ENCODE results near the gene KLHDC8A.

KLHDC8A gene

DNA sequence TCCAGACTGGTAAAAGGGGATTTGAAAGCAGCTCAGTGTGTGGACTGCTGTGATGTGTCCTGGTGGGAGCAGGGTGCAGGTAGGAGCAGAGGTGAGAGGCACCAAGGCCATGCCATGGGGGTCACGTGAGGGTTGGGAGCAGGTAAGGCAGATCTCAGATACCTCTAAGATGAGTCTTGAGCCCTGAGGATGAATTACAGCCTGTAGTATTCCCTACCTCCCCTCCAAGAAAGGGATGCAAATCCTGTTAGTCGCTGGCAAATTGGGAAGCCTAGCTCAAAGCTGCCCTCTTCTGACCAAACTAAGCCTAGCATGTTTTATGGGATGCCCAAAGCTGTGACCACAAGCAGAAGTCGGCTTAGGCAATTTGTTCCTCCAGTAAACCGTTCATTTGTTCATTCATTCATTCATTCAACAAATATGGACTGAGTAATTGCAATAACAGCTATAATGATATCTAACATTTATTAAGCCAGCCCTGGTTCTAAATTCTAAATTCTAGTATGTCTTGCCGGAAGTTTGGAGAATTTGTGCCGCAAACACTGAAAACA is 31.3 kb downstream of the KLHDC8A start:
- DNase-seq (ENCODE audit: low read depth) = no peak
- TF ChIP-seq, protein P1, sequence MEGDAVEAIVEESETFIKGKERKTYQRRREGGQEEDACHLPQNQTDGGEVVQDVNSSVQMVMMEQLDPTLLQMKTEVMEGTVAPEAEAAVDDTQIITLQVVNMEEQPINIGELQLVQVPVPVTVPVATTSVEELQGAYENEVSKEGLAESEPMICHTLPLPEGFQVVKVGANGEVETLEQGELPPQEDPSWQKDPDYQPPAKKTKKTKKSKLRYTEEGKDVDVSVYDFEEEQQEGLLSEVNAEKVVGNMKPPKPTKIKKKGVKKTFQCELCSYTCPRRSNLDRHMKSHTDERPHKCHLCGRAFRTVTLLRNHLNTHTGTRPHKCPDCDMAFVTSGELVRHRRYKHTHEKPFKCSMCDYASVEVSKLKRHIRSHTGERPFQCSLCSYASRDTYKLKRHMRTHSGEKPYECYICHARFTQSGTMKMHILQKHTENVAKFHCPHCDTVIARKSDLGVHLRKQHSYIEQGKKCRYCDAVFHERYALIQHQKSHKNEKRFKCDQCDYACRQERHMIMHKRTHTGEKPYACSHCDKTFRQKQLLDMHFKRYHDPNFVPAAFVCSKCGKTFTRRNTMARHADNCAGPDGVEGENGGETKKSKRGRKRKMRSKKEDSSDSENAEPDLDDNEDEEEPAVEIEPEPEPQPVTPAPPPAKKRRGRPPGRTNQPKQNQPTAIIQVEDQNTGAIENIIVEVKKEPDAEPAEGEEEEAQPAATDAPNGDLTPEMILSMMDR (IDR thresholded peaks at IDR 0.05; ENCODE audit: low read depth, low read length, missing control alignments) = peak; percentile 87
- no peak overlapping the region for H3K4me3 ChIP-seq (ENCODE audit: low read depth, low read length)

DNA sequence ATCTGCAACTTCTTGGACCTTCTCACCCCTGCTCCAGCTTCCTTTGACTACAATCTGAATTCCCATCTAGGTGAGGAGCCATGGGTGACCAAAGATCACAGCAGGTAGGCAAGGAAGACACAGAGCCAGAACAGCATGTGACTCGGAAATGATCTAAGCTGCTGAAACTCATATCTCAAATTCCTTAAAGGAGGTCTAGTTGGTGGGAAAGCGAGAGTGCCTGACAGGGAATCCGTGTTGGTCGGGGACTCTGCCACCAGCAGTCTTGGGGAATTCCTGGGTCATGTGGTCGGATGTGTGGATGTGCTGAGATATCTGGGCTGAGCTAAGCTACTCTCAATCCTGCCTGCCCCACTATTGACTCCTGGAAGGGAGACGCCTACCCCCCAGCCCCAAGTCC is 31.9 kb downstream of the KLHDC8A start:
- H3K4me3 ChIP-seq (ENCODE audit: low read depth, low read length) = no peak overlapping the region
- DNase-seq (ENCODE audit: low read depth) = no peak
- TF ChIP-seq, protein P1 (IDR thresholded peaks at IDR 0.05; ENCODE audit: low read depth, low read length, missing control alignments) = no peak

DNA sequence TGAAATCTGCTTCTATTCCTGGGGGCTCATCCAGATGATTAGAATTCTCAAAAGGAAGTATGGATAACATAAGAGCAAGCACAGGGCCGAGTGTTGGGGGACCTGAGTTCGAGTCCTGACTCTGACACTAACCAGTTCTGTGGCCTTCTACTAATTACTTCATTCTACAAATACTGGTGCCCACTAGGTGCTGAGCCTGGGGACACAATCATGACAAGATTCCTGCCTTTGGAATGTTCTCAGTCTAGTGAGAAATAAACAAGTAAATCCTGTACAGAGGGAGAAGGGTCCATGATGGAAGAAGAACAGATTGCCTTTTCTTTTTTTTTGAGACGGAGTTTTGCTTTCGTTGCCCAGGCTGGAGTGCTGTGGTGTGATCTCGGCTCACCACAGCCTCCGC is 32.9 kb downstream of the KLHDC8A start:
- H3K4me3 ChIP-seq (ENCODE audit: low read depth, low read length) = no peak overlapping the region
- no peak for DNase-seq (ENCODE audit: low read depth)
- TF ChIP-seq, protein P1 (IDR thresholded peaks at IDR 0.05; ENCODE audit: low read depth, low read length, missing control alignments) = no peak

- DNase-seq (ENCODE audit: low read depth) = no peak
- TF ChIP-seq, protein P1 (IDR thresholded peaks at IDR 0.05; ENCODE audit: low read depth, low read length, missing control alignments) = no peak
- no peak overlapping the region for H3K4me3 ChIP-seq (ENCODE audit: low read depth, low read length)
Measured at GRCh38 chr1:205321959-205322283, 34.8 kb downstream of the KLHDC8A start.

DNA sequence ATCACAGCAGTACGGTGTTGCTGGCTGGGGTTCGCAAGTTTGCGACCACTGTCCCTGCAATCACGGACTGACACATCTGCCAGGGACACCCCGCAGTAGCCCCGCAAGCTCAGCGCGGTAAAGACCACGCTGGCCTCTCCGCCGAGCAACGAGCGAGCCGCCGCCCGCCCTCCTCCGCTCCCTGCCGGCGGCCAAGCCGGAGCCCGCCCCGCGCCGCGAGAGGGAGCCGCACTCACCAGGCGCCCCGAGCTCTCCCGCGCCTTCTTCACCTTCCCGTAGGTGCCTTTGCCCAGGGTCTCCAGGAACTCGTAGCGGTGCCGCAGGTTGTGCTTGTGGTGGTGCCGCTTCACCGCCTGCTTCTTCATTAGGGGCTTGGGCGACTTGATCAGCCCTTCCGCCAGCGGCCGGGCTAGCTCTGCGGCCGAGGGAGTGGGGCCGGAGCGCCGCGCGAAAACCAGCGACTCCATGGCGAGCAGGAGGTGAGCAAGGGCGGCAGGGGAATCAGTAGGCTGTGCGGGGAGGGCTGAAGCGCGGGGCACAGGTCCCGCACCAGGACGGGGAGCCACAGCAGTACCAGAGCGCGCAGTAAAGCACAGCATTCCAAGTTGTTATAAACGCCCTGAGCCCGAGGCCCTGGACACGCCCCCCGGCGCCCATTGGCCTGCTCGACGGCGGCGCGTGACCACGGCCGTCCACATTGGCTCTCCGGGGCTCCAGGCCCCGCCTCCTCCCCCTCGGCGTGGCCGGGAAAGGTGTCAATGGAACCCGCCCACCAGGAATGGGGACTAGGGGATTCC is 35.4 kb downstream of the KLHDC8A start, which contains the start of gene NUAK2:
NUAK2 (minus strand) TSS at position 584 of the 797 bp plus-strand sequence; CDS start at position 467, 117 bp downstream.
- no peak for DNase-seq (ENCODE audit: low read depth)
- TF ChIP-seq, protein P1 (IDR thresholded peaks at IDR 0.05; ENCODE audit: low read depth, low read length, missing control alignments) = no peak
- peak within 1 kb of the TSS; percentile 61 for H3K4me3 ChIP-seq (ENCODE audit: low read depth, low read length)

- TF ChIP-seq, protein P1 (IDR thresholded peaks at IDR 0.05; ENCODE audit: low read depth, low read length, missing control alignments) = no peak
- no peak overlapping the region; the same call in 1 of the 2 replicates for H3K4me3 ChIP-seq (ENCODE audit: low read depth, low read length)
- DNase-seq (ENCODE audit: low read depth) = no peak
Measured at GRCh38 chr1:205319081-205320018, 37.4 kb downstream of the KLHDC8A start.
